SK-N-SH (cell line): ENCODE results near the gene ERC2. TPM values are rescaled to one million over a fixed set of nuclear protein-coding genes. Genes with fewer than 3 reads are reported as not detected.

Experiments used
- CTCF ChIA-PET: fragments of 300-600, 350-600 bp; formaldehyde crosslinking; extraction: SDS; loops from one replicate; lab custom pipeline; 2021; lab: Yijun Ruan, JAX
- POLR2A ChIA-PET: fragments of 350-600 bp; sonication (Branson Sonifier 250); formaldehyde crosslinking; extraction: SDS; loops from one replicate; lab custom pipeline; 2020; ENCODE audit warnings: antibody characterized with exemption, inconsistent platforms; lab: Yijun Ruan, JAX
- DNase-seq: peaks from one replicate; pipeline ENCODE4 v3.0.0; 2012
- H2AFZ ChIP-seq: fragments of 200-600 bp; sonication (generic); 2 replicates; pipeline ENCODE4 v1.8.1; 2016; ENCODE audit warnings: antibody characterized with exemption, mild to moderate bottlenecking, low read depth
- H3F3A ChIP-seq: fragments of 200-600 bp; sonication (generic); replicated peaks from 2 replicates; pipeline ENCODE3; 2016; ENCODE audit warnings: antibody characterized with exemption, mild to moderate bottlenecking; ENCODE audit not compliant: insufficient read depth
- H3K27ac ChIP-seq, 2 experiments: fragments of 200-500 bp in 1 of 2; fragments of 200-600 bp in 1 of 2; sonication (Bioruptor generic) in 1 of 2; sonication (generic), shearing (Covaris generic) in 1 of 2; 2 replicates each; pipeline versions ENCODE4 v1.5.1 to v1.6.1; 2014 to 2016; ENCODE audit warnings: low read depth in 2 of 2, inconsistent platforms in 1 of 2, low read length in 1 of 2, mild to moderate bottlenecking in 1 of 2, mixed read lengths in 1 of 2
- H3K27me3 ChIP-seq: fragments of 200-600 bp; sonication (generic), shearing (Covaris generic); 2 replicates; pipeline ENCODE4 v1.6.1; 2016; ENCODE audit warnings: mixed run types; ENCODE audit not compliant: insufficient read depth
- H3K36me3 ChIP-seq, 2 experiments: fragments of 200-500 bp in 1 of 2; fragments of 200-600 bp in 1 of 2; sonication (Bioruptor generic) in 1 of 2; sonication (generic) in 1 of 2; replicated peaks in 1 of 2; 2 replicates each; pipeline versions ENCODE3 to v1.5.1; 2014 to 2016; ENCODE audit warnings: low read length in 1 of 2, mild to moderate bottlenecking in 1 of 2; ENCODE audit not compliant: insufficient read depth in 2 of 2, control insufficient read depth in 1 of 2
- H3K4me1 ChIP-seq, 2 experiments: fragments of 200-500 bp in 1 of 2; fragments of 200-600 bp in 1 of 2; sonication (Bioruptor generic) in 1 of 2; sonication (generic), shearing (Covaris generic) in 1 of 2; 2 replicates each; pipeline versions ENCODE4 v1.5.1 to v1.6.1; 2014 to 2016; ENCODE audit warnings: low read depth in 1 of 2, low read length in 1 of 2, mixed run types in 1 of 2; ENCODE audit not compliant: insufficient read depth in 2 of 2, control insufficient read depth in 1 of 2
- H3K4me2 ChIP-seq: fragments of 200-600 bp; sonication (generic), shearing (Covaris generic); 2 replicates; pipeline ENCODE4 v1.6.1; 2017; ENCODE audit warnings: mixed run types
- H3K4me3 ChIP-seq, 2 experiments: fragments of 200-500 bp in 1 of 2; fragments of 200-600 bp in 1 of 2; sonication (Bioruptor generic) in 1 of 2; sonication (generic), shearing (Covaris generic) in 1 of 2; 2 replicates each; pipeline versions ENCODE4 v1.5.1 to v1.8.1; 2014 to 2016; ENCODE audit warnings: low read depth in 2 of 2, inconsistent platforms in 1 of 2, low read length in 1 of 2, mild to moderate bottlenecking in 1 of 2, mixed read lengths in 1 of 2, moderate library complexity in 1 of 2
- H3K79me2 ChIP-seq: fragments of 200-600 bp; sonication (generic); 2 replicates; pipeline ENCODE4 v1.8.1; 2017; ENCODE audit warnings: mild to moderate bottlenecking; ENCODE audit not compliant: insufficient read depth
- H3K9ac ChIP-seq: fragments of 200-600 bp; sonication (generic); 2 replicates; pipeline ENCODE4 v1.6.1; 2017; ENCODE audit warnings: mixed run types
- H3K9me2 ChIP-seq: fragments of 200-600 bp; sonication (generic); 2 replicates; pipeline ENCODE4 v1.6.1; 2017; ENCODE audit warnings: mixed run types
- H3K9me3 ChIP-seq: fragments of 200-600 bp; sonication (generic); 2 replicates; pipeline ENCODE4 v1.6.1; 2017; ENCODE audit warnings: mixed run types, mild to moderate bottlenecking, moderate library complexity
- H4K20me1 ChIP-seq: fragments of 200-600 bp; sonication (generic); 2 replicates; pipeline ENCODE4 v1.6.1; 2017; ENCODE audit warnings: mild to moderate bottlenecking, mixed run types; ENCODE audit not compliant: insufficient read depth
- EP300 ChIP-seq, 2 experiments: IDR thresholded peaks; 2 replicates each; pipeline versions ENCODE4 v1.4.0 to v1.6.1; 2012; ENCODE audit warnings: borderline replicate concordance in 1 of 2, low read depth in 1 of 2, low read length in 1 of 2
- EZH2phosphoT487 ChIP-seq: fragments of 200-600 bp; sonication (generic); IDR thresholded peaks from 2 replicates; pipeline ENCODE4 v1.6.1; 2017; ENCODE audit warnings: low read depth, mixed run types, mild to moderate bottlenecking, antibody characterized with exemption, moderate library complexity, borderline replicate concordance
- FOXM1 ChIP-seq: IDR thresholded peaks from 2 replicates; pipeline ENCODE4 v1.4.0; 2012; ENCODE audit warnings: low read depth, mild to moderate bottlenecking
- GATA2 ChIP-seq: sonication (generic); formaldehyde crosslinking; IDR thresholded peaks from 2 replicates; pipeline ENCODE4 v1.5.0; 2020; ENCODE audit warnings: mild to moderate bottlenecking, missing genetic modification reagents
- JUND ChIP-seq: IDR thresholded peaks from 2 replicates; pipeline ENCODE4 v1.4.0; 2012
- MAX ChIP-seq: IDR thresholded peaks from 2 replicates; pipeline ENCODE4 v1.4.0; 2012; ENCODE audit warnings: low read depth
- MEF2A ChIP-seq: IDR thresholded peaks from 2 replicates; pipeline ENCODE4 v1.4.0; 2012; ENCODE audit warnings: low read depth, borderline replicate concordance
- MXI1 ChIP-seq: IDR thresholded peaks from 2 replicates; pipeline ENCODE4 v1.6.1; 2012; ENCODE audit warnings: mild to moderate bottlenecking, low read depth, low read length, improper control_type of control experiment
- NFIC ChIP-seq: IDR thresholded peaks from 2 replicates; pipeline ENCODE4 v1.4.0; 2012; ENCODE audit warnings: borderline replicate concordance
- NRF1 ChIP-seq: IDR thresholded peaks from 2 replicates; pipeline ENCODE4 v1.6.1; 2012; ENCODE audit warnings: low read depth, mild to moderate bottlenecking, low read length
- POLR2AphosphoS5 ChIP-seq: IDR thresholded peaks from 2 replicates; pipeline ENCODE4 v1.6.1; 2012; ENCODE audit warnings: low read depth, low read length
- RAD21 ChIP-seq: IDR thresholded peaks from 2 replicates; pipeline ENCODE4 v1.6.1; 2012; ENCODE audit warnings: mild to moderate bottlenecking, low read length
- RFX5 ChIP-seq: IDR thresholded peaks from 2 replicates; pipeline ENCODE4 v1.6.1; 2012; ENCODE audit warnings: mild to moderate bottlenecking, improper control_type of control experiment, low read length
- TCF12 ChIP-seq: IDR thresholded peaks from 2 replicates; pipeline ENCODE4 v1.4.0; 2012
- TEAD4 ChIP-seq: IDR thresholded peaks from 2 replicates; pipeline ENCODE4 v1.4.0; 2012; ENCODE audit warnings: mild to moderate bottlenecking, borderline replicate concordance; ENCODE audit not compliant: insufficient read depth
- USF2 ChIP-seq: fragments of 150-350 bp; IDR thresholded peaks from 2 replicates; pipeline ENCODE4 v1.6.1; 2017; ENCODE audit warnings: antibody characterized with exemption, low read length, low read depth, borderline replicate concordance
- ZBTB33 ChIP-seq: IDR thresholded peaks from 2 replicates; pipeline ENCODE4 v1.4.0; 2012; ENCODE audit warnings: low read depth, borderline replicate concordance
- WGBS: methylation state at CpG from one replicate; pipeline ENCODE4 v1.1.6; 2017; ENCODE audit warnings: low lambda C conversion rate; 5-methylcytosine and 5-hydroxymethylcytosine counted together
- polyA plus RNA-seq, 3 experiments: library from polyadenylated mRNA; depleted of rRNA; stranded (reverse); fragments of >200 nt; gene quantifications; 2 replicates each; pipeline ENCODE4 v1.2.3, GENCODE V29; 2012
- TF ChIP-seq, protein P1 (sequence below): IDR thresholded peaks from 2 replicates; pipeline ENCODE4 v1.6.1; 2012; ENCODE audit warnings: mild to moderate bottlenecking, low read depth, low read length, moderate library complexity
- TF ChIP-seq, protein P2 (sequence below): fragments of 200-600 bp; sonication (generic); IDR thresholded peaks from 2 replicates; pipeline ENCODE4 v1.6.1; 2017; ENCODE audit warnings: antibody characterized with exemption, mild to moderate bottlenecking, moderate library complexity
- TF ChIP-seq, protein P3 (sequence below): IDR thresholded peaks from 2 replicates; pipeline ENCODE4 v1.4.0; 2012; ENCODE audit warnings: low read depth, borderline replicate concordance

ERC2 gene
- polyA plus RNA-seq, 1 of the 3 experiments (the other 2 are of a cell fraction) = 1.6 TPM

- no peak for TF ChIP-seq EZH2phosphoT487
- no peak for TF ChIP-seq MEF2A
- TF ChIP-seq TCF12 = no peak
- no peak for TF ChIP-seq NRF1
- no peak for TF ChIP-seq JUND
- TF ChIP-seq RAD21 = no peak
- TF ChIP-seq MAX = no peak
- no peak for TF ChIP-seq MXI1
- no peak for TF ChIP-seq FOXM1
- TF ChIP-seq, protein P1, sequence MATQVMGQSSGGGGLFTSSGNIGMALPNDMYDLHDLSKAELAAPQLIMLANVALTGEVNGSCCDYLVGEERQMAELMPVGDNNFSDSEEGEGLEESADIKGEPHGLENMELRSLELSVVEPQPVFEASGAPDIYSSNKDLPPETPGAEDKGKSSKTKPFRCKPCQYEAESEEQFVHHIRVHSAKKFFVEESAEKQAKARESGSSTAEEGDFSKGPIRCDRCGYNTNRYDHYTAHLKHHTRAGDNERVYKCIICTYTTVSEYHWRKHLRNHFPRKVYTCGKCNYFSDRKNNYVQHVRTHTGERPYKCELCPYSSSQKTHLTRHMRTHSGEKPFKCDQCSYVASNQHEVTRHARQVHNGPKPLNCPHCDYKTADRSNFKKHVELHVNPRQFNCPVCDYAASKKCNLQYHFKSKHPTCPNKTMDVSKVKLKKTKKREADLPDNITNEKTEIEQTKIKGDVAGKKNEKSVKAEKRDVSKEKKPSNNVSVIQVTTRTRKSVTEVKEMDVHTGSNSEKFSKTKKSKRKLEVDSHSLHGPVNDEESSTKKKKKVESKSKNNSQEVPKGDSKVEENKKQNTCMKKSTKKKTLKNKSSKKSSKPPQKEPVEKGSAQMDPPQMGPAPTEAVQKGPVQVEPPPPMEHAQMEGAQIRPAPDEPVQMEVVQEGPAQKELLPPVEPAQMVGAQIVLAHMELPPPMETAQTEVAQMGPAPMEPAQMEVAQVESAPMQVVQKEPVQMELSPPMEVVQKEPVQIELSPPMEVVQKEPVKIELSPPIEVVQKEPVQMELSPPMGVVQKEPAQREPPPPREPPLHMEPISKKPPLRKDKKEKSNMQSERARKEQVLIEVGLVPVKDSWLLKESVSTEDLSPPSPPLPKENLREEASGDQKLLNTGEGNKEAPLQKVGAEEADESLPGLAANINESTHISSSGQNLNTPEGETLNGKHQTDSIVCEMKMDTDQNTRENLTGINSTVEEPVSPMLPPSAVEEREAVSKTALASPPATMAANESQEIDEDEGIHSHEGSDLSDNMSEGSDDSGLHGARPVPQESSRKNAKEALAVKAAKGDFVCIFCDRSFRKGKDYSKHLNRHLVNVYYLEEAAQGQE = no peak
- TF ChIP-seq EP300 (IDR thresholded peaks at IDR 0.05; ENCODE audit: borderline replicate concordance in 1 of 2, low read depth in 1 of 2, low read length in 1 of 2) = no peak
- TF ChIP-seq GATA2 (CRISPR knock-in tag) = no peak
- TF ChIP-seq TEAD4 = no peak
- no peak for TF ChIP-seq USF2
- TF ChIP-seq POLR2AphosphoS5 = no peak
- TF ChIP-seq, protein P2, sequence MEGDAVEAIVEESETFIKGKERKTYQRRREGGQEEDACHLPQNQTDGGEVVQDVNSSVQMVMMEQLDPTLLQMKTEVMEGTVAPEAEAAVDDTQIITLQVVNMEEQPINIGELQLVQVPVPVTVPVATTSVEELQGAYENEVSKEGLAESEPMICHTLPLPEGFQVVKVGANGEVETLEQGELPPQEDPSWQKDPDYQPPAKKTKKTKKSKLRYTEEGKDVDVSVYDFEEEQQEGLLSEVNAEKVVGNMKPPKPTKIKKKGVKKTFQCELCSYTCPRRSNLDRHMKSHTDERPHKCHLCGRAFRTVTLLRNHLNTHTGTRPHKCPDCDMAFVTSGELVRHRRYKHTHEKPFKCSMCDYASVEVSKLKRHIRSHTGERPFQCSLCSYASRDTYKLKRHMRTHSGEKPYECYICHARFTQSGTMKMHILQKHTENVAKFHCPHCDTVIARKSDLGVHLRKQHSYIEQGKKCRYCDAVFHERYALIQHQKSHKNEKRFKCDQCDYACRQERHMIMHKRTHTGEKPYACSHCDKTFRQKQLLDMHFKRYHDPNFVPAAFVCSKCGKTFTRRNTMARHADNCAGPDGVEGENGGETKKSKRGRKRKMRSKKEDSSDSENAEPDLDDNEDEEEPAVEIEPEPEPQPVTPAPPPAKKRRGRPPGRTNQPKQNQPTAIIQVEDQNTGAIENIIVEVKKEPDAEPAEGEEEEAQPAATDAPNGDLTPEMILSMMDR = no peak
- TF ChIP-seq, protein P3, sequence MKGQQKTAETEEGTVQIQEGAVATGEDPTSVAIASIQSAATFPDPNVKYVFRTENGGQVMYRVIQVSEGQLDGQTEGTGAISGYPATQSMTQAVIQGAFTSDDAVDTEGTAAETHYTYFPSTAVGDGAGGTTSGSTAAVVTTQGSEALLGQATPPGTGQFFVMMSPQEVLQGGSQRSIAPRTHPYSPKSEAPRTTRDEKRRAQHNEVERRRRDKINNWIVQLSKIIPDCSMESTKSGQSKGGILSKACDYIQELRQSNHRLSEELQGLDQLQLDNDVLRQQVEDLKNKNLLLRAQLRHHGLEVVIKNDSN = no peak
- TF ChIP-seq NFIC = no peak
- no peak for TF ChIP-seq RFX5
- TF ChIP-seq ZBTB33 = no peak
- DNase-seq = no peak
- 75% methylated on average over 3 of the region's 3 CpGs for WGBS
- H3K9me2 ChIP-seq = no peaks in the 10 kb centered on the region
- no peak overlapping the region for H3K27ac ChIP-seq
- no peaks in the 10 kb centered on the region for H3K79me2 ChIP-seq
- H2AFZ ChIP-seq = no peak overlapping the region
- no peak overlapping the region for H3K4me2 ChIP-seq
- ChIA-PET POLR2A (no interaction called here), CTCF (no interaction called here)
- H3K9me3 ChIP-seq = no peaks in the 10 kb centered on the region
- H3F3A ChIP-seq = no peaks in the 10 kb centered on the region
- no peaks in the 10 kb centered on the region for H4K20me1 ChIP-seq
- H3K36me3 ChIP-seq = no peaks in the 10 kb centered on the region
- H3K4me3 ChIP-seq = no peak overlapping the region
- no peaks in the 10 kb centered on the region; a peak in 1 of 4 replicates for H3K4me1 ChIP-seq
- H3K9ac ChIP-seq = no peak overlapping the region
- no peaks in the 10 kb centered on the region for H3K27me3 ChIP-seq
Observed at GRCh38 chr3:55567615-55568014, 900.7 kb downstream of the ERC2 start.
